ENCODE results near the gene LBHD2.

The LBHD2 gene

DNA sequence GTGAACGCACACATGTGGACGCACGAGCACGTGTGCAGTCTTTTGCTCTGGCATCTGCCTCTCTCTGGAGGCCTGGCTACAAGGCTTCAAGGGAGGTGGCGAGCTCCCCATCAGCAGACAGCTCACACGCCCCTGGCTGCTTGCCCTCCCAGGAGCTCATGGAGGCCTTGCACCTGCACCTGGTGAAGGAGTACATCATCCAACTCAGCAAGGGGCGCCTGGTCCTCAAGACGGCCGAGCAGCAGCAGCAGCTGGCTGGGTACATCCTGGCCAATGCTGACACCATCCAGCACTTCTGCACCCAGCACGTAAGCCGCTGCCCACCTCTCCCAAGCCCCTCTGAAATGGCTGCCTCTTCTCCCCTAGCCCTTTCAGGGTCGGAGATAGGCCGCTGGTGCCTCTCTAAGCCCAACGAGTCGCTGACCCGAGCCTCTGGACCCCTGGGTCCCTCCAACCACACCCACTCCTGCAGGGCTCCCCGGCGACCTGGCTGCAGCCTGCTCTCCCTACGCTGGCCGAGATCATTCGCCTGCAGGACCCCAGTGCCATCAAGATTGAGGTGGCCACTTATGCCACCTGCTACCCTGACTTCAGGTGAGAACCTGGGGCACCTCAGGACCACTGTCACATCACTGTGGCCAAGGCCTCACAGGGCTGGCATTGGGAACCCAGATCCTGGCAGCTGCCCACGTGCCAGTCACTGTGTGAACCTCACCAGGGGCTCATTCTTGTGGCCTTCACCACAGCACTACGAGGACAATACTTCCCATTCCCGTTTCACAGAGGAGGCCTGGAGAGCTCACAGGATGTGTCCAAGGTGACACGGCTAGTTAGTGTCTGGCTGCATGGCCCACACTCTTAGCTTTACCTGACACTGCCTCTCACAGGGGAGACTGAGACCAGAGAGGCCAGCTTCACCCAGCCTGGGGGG is 49.5 kb downstream of the LBHD2 start:
- no peak for DNase-seq

GRCh38 chr14:103134405-103134804 is 50.4 kb downstream of the LBHD2 start:
- no peak for DNase-seq

DNA sequence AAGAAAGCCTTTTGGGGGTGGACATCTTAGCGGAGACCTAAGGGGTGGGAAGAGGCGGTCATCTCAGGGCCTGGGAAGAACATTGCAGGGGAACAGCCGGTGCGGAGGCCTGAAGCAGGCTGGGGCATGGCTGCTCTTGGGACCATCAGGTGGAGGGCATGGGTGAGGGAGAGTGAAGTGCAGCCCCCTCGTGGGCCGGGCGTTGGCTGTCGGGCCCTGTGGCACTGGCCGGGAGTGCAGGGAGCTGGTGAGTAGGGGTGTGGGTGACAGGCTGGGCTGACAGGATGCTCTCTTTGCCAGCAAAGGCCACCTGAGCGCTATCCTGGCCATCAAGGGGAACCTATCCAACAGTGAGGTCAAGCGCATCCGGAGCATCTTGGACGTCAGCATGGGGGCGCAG is 50.9 kb downstream of the LBHD2 start:
- DNase-seq = no peak

GRCh38 chr14:103135333-103136260 is 51.6 kb downstream of the LBHD2 start:
- DNase-seq = no peak

DNA sequence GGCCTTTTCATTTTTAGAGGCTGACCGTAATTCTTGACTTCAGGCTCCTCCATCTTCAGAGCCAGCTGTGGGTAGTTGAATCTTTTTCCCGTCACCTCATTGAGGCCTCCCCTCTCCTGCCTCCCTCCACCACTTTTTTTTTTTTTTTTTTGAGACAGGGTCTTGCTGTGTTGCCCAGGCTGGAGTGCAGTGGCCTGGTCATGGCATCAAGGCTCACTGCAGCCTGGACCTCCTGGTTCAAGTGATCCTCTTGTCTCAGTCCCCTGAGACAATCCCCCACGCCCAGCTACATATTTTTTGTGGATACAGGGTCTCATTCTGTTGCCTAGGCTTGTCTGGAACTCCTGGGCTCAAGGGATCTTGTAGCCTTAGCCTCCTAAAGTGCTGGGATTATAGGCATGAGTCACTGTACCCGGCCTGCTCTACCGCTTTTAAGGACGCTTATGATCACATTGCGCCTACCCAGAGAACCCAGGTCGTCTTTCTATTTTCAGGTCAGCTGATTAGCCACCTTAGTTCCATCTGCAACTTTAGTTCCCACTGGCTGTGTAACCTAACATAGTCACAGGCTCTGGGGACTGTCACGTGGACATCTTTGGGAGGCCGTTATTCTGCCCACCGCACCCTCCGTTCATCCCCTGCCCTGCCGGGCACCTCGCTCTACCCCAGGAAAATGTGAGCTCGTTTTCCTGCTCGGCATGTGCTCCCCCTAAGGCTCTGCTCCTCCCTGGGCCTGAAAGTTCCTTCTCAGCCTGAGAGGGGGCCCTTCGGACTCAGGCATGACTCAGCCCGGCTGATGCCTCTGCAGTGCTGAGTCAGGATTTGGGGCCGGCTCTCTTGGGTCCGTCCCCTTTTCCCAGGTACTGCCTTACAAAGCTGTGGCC is 52.6 kb downstream of the LBHD2 start:
- no peak for DNase-seq

GRCh38 chr14:103137689-103138300 is 53.8 kb downstream of the LBHD2 start:
- DNase-seq = no peak

GRCh38 chr14:103138301-103139131 is 54.5 kb downstream of the LBHD2 start:
- DNase-seq = no peak

DNA sequence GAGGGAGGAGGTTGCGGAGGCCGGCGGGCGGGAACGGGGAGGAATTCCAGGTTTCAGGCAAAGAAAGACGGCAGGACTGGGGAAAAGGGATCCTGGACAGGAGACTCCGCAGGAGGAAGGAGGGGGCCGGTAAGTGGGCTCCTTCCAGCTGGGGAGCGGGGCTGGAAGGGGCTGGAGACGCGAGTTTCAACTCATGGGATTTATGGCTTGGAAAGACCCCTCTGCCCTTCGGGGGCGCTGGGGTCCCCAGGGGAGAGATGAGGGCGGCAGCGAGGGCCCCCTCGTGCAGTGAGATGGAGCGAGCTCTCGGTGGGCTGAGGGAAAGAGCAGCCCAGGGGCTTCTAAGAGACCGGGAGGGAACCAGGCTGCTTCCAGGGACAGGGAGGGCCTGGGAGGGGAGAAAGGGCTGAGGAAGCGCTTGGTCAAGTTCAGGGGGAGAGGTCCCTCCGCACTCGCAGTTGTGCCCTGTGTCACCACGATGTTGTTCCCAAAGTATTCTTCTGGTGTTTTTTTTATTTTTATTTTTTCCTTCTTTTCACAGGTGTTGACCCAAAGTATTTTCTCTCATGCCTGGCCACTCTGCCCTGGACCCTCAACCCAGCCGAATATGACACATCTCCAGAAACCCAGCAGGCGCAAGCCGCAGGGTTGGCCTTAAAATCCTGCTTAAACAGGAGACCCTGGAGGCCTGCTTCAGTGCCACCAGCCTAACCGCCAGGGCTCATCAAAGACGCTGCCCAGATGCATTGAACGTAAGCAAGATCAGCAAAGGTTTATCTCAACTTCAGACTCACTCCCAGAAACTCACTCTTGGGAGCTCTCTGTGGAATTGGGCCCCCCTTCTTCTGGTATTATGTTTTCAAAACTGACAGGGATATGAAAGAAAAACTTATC is 55.4 kb downstream of the LBHD2 start:
- no peak for DNase-seq
